NCI-H226 (cell line): ENCODE results near the gene FAM3C.
"Not testable (repeated sequence)": the region's sequence is repeated elsewhere in the genome, so short reads cannot be mapped to it uniquely, and the experiment has no call there.

Experiments used
- DNase-seq: peaks from one replicate; pipeline ENCODE4 v3.0.0-alpha.2; 2015

Gene FAM3C

DNA sequence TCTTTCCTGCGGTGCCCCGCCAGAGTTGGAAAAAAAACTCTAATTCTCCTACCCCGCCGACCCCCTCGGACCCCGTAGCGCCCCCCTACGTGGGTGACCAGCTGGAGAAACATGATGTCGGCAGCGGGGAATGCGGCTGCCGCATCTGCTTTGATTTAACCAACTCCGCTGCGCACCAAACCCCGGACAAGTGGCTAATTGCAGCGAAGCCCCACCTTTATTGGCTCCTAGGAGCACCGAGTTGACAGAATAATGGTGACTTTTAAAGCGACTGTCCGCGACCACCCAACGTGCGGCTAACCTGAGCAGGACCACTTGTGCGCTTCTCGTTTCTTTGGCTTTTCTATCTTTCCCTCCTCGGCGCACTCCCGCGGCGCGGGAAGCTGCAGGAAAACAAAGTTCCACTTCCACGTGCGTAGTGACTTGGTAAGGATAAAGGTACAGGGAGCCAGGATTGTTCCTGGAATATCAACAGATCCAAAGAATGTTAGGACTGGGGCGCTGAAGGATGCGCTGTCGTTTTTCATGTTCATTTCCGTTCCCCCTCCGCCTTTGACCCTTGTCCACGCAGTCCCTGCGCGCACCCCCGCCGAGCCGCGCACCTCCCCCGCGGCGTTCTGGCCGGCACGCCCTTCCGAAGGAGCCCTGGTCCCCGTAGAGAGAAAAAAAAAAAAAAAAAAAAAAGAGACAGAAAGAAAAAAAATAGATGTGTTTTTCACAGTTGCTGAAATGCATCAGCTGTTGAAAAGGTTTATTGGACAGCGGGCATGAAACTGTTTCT lies 65.9 kb downstream of the FAM3C start:
- DNase-seq, result no peak

DNA sequence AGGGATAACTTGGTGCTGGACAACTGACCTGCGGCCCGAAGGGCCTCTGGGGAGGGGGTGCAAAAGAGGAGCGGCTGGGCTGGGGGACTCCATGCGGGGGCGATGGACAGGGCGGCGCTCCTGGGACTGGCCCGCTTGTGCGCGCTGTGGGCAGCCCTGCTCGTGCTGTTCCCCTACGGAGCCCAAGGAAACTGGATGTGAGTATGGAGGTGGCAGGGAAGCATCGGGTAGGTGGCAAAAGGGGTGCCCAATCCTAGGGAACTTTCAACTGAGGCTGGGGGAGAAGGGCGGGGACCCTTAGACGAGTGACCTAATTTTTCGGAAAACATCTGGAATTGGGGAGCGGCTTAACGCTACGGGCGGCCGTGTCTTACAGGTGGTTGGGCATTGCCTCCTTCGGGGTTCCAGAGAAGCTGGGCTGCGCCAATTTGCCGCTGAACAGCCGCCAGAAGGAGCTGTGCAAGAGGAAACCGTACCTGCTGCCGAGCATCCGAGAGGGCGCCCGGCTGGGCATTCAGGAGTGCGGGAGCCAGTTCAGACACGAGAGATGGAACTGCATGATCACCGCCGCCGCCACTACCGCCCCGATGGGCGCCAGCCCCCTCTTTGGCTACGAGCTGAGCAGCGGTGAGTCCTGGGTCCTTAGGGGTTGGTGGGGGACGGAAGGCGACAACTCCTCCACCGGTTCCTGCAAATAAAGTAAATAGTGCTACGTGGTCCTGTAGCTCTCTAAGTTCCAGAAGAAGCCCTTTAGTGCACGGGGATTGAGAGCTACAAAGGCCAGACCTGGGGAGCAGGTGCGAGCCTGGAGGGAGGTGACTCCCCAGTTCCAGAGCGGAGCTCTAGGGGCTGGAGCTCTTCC lies 66.7 kb downstream of the FAM3C start:
- no peak for DNase-seq

DNA sequence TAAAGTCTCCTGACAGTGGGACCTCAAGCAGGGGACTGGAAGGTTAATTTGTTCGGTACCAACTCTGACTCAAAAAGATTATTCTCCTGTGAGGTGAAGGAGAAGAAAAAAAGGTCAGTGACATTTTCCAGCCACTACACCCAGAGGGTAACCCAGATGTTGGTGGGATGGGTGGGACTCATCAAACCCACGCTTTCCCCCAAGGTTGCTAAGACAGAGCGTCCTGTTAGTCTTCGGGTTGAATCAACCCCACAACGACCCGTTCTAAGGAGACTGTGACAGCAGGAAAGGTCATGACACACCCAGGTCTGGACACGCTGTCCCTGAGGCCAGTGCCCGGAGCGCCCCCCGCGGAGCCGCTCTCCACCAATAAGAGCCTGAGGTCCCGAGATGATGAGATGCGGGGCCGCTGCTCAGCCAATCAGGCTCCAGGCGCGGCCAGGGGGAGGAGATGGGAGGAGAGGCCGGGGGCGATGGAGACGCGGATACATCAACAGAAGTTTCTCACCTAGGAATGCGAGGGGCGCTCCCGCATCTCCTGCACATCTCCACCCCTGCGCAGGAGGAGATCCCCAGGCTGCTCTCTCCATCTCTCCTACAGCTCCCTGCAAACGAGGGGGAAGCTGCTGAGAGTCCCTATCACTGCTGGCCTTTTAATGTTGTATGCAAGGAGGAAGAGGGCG lies 67.5 kb downstream of the FAM3C start, which contains the start of gene WNT16:
Gene WNT16 (plus strand): TSS at position 493 of the 683 bp plus-strand sequence. CDS start 293 bp downstream, outside the sequence.
- DNase-seq, result no peak

DNA sequence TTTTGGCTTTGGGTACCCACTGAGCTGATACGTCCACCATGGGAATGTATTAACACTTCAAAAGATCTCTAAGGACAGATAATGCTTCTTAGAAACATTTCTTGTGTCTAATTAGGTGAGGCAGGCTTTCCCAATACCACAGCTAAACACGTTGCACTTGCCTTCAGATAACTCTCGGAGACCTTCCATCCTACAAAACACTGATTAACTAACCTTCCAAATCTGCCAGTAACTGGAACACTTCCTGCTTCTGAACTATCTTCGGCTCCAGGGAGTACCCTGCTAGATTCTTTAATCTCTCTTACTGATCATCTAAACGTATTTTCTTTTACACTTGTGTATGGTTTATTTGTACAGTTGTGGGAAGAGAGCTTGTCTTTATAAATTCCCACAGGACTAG lies 68.4 kb downstream of the FAM3C start:
- DNase-seq, result no peak

DNA sequence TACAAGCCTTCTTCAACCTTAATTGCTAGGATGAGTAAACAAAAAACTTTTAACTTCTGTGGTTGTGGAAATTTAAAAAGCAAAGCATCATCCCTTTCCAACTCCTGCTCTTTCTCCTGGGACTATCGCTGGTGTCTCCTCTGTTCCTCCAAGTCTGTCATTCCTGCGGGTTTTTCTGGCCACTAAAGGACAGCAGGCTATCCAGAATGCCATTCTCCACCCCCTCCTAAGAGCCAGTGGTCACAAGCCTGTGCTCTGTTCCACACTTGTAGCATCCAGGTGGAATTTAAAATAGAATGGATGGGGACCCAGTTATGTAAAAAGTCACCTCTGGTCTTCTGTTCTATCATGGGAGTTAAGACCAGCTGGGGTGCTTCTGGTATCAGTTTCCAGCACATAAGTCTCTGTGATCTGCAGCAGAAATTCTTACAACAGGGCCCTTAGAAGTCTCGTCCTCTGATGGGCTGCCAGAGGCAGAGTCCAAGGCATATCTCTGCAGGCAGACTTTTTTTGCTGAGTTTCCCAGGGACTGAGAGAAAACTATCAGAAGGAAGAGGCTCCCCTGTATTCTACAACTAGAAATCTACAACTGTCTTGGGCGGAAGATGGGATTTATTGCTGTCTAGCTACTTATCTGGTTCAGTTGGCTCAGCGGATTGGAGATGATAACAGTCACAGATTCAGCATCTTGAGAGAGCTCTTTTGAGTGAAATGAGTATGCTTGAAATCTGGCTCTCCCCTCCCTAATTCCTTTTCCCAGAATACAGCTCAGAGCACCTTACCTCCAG lies 72.4 kb downstream of the FAM3C start:
- DNase-seq, result no peak

DNA sequence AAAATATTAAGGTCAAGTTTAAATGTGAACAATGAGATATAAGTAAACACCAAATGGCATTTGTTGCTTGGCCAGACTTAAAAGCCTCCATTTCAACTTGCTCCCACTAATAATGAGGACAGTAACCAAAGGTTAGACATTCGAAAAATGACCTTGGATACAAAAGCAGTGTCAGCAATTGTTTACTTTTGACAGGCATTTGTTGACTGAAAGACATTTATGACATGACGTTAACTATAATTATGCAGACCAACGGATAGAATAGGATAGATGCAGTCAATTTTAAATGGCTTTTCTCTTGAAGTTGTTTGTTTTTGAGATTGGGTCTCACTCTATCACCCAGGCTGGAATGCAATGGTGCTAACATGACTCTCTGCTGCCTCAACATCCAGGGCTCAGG lies 73.6 kb downstream of the FAM3C start:
- no peak for DNase-seq

DNA sequence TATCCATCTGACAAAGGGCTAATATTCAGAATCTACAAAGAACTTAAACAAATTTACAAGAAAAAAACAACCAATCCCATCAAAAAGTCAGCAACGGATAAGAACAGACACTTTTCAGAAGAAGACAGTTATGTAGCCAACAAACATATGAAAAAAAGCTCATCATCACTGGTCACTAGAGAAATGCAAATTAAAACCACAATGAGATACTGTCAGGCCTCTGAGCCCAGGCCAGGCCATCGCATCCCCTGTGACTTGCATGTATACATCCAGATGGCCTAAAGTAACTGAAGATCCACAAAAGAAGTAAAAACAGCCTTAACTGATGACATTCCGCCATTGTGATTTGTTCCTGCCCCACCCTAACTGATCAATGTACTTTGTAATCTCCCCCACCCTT lies 80.9 kb downstream of the FAM3C start:
- not testable (repeated sequence) for DNase-seq

DNA sequence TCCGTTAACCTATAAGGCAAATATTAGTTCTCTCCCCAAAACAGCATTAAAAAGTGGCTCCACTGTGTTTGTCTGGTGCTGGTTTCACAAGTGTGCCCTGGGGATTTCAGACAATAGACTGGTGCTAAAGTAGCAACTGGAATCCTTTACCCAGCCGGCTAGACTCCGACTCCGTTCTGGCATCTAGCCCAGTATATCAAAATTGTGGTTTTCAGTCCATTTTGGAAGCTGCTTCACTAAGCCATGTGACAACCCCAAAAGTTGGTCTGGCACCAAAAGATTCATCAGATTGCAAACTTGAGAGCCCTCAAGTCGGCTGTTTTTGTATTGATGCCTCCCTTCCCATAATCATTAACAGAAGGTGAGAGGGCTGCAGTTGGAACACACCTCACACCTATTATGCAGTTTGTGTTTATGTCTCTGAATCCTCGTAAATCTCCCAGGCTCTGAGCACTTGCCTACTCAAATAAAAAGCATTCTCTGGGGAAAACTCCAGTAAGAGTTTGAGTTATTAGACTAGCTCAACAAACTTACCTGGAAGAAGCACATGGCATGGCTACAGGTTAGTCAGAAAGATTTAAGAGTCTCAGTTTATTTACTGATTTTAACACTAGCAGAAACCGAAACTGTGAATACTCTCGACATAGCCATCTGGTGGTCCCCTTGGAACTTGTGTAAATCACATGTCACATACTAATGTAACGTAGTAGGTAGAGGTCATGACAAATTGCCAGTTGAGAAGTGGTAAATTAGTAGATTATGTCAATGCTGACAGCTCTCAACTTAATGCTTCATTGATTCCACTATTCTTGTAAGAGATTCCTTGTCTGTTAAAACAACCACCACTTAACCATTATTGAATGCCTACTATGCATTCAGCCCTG lies 82.1 kb downstream of the FAM3C start:
- no peak for DNase-seq

DNA sequence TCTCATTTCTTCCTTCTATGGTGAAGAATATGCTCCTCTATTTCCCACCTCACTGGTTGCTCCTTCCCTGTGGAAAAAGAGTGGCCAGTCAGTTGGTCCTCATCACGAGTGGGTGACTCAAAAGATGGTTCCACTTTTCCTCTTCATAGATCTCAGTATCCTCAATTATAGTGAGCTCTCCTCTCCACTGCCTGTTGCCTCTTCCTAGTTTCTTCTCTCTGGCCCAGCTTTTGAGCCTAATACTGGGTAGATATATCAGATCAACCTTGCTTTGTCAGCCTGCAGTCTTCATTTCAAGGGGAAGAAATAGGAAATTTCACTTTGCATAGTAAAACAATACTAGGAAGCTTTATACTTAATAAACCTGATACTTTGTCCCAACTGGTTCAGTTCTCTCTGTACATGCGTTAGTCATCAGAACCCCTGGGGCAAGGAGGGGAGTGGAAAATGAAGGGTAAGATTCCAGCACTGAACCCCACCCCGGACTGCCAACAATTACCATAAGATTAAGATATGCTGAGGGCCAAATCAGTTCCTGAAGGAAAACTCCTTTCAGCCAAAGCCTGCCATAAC lies 82.8 kb downstream of the FAM3C start:
- no peak for DNase-seq

DNA sequence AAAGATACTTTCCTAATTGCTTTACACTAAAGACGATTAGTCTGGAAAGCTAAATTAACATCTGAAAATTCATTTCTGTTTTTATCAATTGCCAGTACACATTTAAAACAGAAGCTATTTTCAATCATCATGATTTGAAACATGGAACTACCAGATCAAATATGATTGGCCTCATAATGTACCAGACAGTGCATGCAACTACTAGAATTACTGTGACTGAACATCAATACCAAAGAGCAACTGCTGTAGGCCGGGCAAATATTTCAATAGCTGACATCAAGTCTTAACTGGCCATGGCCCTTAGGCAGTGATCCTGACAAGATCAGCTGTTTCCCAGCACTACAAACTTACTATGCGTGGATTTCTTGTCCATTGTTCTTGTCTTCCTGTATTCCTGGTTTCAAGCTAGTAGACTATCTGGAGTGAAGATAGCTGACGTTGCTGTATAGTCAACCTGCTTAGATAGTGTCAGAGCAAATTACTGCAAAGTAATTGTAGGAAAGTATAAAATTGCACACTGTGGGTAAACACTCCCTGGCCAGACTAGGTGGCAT lies 89.0 kb downstream of the FAM3C start:
- no peak for DNase-seq

DNA sequence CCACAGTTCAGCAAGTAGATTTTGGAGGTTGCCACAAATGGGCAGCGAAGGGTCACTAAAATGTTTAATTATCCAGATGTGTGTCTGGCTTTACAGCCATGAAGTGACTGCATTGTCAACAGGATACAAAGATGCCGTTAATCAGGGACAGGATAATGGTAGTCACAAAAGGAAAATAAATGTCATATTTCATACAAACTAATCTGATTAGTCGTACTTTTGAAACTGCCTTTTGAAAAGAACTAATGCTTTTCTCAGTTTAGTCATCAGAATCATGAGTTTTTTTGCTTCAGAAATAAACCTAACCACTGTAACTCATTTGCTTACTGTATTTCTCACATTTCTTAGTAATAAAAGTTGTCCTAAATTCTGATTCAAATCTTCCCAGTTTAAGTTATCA lies 89.5 kb downstream of the FAM3C start:
- DNase-seq, result no peak

DNA sequence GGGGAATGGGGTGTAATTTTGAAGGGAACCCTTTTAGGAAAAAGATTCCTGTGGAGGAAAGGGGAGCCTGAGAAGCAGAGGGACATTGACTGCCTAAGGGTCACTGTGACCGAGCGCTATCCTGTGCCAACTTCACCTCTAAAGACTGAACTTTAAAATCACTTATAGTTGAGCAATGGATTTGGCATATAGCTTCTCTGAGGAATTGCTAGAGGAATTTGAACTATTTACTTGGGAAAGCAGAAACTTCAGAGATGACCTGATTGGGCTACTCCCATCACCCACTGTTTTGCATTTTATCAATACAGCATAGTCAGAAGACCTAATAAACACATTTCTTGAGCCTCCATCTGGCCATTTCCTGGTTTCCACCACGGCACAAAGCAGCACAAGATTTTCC lies 91.0 kb downstream of the FAM3C start:
- no peak for DNase-seq

DNA sequence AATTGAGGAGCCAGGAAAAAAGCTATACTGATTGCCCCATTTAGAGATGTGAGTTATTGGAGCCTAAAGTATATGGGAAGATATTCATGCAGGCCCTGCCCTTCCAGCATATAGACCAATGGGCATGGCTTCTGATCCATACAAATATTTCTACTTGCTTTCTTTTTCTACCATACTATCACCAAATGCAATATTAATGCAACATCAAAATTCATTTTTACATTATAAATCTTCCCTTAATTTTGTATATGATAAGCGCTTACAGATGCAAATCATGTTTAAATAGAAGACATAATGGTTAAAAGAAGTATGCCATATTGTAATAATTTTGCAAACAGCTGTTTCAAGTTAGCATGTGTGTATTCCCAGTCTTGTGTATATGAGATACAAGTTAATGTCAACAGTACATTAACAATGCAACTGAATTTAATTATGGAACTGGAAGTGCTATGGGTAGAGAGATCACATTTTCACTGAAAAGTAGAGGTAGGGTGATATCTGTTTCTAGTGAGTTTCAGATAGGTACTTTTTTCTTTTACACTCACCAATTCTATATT lies 91.9 kb downstream of the FAM3C start:
- DNase-seq, result no peak

DNA sequence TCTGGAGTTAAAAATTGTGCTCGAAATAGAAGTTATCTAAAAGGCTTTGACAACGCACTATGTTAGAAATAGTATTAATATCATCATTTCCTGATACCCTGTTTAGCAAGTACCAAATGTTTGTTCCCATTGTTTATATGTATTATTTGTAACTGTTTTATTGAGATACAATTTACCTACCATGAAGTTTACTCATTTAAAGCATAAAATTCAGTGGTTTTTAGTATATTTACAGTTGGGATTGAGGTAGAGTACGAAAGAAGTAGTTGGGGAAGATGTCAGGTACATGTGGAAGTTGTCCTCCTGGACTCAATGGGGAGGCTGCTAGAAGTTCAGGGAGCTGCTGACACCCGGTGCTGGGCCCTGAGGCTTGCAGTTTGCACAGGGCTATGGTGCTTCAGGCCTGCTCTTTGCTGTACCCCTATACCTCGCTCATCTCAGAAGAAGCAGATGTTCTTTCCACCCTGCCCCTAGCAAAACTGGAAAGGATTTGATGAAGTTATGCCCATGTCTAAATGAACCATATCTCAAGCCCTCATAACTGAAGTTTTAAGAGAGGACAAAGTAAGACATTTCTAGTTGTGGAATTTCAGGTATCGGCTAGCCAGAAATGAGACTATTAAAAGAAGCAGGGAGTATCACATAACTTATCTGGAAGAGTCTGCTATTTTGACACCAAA lies 92.5 kb downstream of the FAM3C start:
- DNase-seq, result no peak

DNA sequence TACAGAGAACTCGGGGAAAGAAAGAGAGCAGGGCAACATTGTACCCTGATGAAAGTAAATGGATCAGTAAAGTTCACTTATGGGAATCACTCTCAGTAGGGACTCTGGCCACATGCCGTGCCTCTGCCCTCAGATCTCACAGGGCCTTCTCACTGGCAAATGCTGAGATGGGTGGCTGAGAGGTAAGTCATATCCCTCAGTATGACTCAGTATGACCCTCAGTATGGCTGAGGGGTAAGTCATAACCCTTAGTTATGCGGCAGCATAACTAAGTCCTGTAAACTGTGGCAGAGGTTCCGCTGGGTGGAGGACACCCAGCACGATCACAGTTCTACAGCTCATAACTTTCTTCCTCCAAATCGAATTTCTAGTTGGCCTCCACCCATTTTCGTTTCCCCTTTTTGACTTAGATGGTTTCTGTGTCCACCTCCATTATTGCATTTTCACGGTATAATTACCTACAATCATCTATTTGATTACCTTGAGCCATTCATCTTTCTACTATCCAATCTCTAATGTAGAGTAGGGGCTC lies 93.8 kb downstream of the FAM3C start:
- DNase-seq, result no peak

DNA sequence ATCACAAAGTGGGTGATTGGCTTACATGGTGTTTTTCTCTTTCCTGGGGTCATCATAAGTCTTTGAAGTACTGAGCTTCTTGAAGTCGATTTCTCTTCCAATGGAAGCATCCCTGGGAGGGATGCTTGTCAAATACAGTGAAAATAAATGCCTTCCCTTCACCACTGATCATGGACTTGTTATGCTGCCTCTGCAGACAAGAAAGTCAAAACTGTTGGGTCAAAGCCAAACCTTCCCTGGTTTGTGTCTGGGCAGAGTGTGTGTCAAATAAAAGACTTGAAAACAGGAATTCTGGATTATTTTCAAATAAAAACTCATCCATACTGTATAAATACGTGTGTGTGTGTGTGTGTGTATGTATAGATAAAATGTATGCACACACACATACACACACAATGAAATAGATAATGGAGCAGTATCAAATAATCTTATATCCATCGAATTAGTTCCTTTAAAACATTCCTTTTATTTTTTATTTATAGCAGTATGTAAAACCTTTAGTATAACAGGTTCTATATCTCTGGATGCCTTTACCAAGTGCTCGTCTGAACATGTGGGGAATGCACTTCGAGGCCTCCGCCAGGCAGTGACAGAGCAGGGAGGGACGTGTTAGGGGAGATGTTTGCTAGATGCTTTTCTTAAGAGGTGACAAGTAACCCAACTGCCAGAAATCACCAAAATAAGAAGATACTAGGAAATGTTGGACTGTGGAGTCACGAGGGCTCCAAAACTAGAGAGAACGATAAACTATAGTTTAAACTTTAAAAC lies 94.5 kb downstream of the FAM3C start:
- no peak for DNase-seq

DNA sequence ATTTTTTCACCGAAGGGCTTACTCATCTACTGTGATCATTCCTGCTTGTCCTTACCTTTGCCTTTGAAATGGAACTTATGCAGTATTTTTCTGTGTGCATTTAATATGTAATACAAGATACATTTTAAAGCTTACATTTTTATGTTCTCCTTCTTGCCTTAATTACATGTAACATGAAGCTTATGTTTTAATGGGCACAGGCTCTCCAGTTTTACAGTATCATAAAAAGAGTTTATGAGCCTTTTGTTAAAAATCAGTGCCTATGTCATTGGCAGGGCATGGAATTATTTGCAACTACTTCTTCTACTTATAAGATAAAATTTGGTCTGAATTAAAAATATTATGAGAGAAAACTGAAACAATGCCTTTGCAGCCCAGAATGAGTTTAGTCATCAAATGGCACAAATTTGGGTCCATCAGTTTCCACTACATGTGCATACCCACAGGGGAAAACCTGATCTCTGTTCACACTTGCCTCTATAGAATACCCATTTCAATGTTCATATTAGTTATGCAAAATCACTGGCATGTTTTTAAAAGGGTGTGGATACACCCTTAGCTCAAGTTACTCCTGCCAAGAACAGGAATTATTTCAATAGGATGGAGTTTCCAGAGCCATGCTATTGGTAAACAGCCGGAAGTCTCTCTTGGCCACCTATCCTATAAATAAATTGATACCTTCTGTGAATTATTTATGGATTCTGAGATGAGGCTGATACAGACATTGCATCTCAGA lies 95.3 kb downstream of the FAM3C start:
- DNase-seq, result no peak
